ENCODE data around the gene C2CD4C.

The C2CD4C gene

GRCh38 chr19:379796-380195 lies 29.2 kb downstream of the C2CD4C start:
- FAIRE-seq, result no peak

GRCh38 chr19:378706-379105 lies 30.2 kb downstream of the C2CD4C start:
- FAIRE-seq, result no peak

- no peak for FAIRE-seq
These were observed 31.0 kb downstream of the C2CD4C start for GRCh38 chr19:377801-378581.

- FAIRE-seq, result no peak
These were observed 32.9 kb downstream of the C2CD4C start for GRCh38 chr19:376111-376470.

- no peak for FAIRE-seq
These were observed 33.4 kb downstream of the C2CD4C start for GRCh38 chr19:375395-376110.

GRCh38 chr19:374886-375235 lies 34.1 kb downstream of the C2CD4C start:
- FAIRE-seq, result no peak

- FAIRE-seq, result no peak
These were observed 34.6 kb downstream of the C2CD4C start for GRCh38 chr19:374183-374885.

GRCh38 chr19:373391-374182 lies 35.4 kb downstream of the C2CD4C start:
- FAIRE-seq, result no peak

- FAIRE-seq, result no peak
These were observed 36.5 kb downstream of the C2CD4C start for GRCh38 chr19:372306-372890.

GRCh38 chr19:371501-372168 lies 37.3 kb downstream of the C2CD4C start:
- FAIRE-seq, result no peak

- no peak for FAIRE-seq
These were observed 38.2 kb downstream of the C2CD4C start for GRCh38 chr19:370641-371330.

- FAIRE-seq, result no peak
These were observed 39.1 kb downstream of the C2CD4C start for GRCh38 chr19:369876-370275.

GRCh38 chr19:369256-369655 lies 39.7 kb downstream of the C2CD4C start:
- FAIRE-seq, result no peak

- FAIRE-seq, result no peak
These were observed 40.3 kb downstream of the C2CD4C start for GRCh38 chr19:368630-369024.

GRCh38 chr19:367963-368629 lies 40.9 kb downstream of the C2CD4C start:
- no peak for FAIRE-seq

GRCh38 chr19:367561-367960 lies 41.4 kb downstream of the C2CD4C start:
- FAIRE-seq, result no peak

GRCh38 chr19:366951-367350 lies 42.0 kb downstream of the C2CD4C start:
- FAIRE-seq, result no peak

- no peak for FAIRE-seq
These were observed 42.7 kb downstream of the C2CD4C start for GRCh38 chr19:366205-366783.

- FAIRE-seq, result no peak
These were observed 44.3 kb downstream of the C2CD4C start for GRCh38 chr19:364496-365287.

- no peak for FAIRE-seq
These were observed 46.3 kb downstream of the C2CD4C start for GRCh38 chr19:362683-363082.
